ENCODE data around the gene TMEM119.
"Not testable (repeated sequence)": the region's sequence is repeated elsewhere in the genome, so short reads cannot be mapped to it uniquely, and the experiment has no call there.

Gene TMEM119

GRCh38 chr12:108634341-108634751 is 36.5 kb upstream of the TMEM119 start:
- DNase-seq (ENCODE audit: low read depth in 3 of 3) = peak in 1 of 3 donors; percentile 52

- DNase-seq (ENCODE audit: low read depth in 3 of 3) = peak in 2 of 3 donors; percentile 70 to 80
These were observed 35.8 kb upstream of the TMEM119 start, which contains the start of gene SELPLG for GRCh38 chr12:108633534-108634248. Gene SELPLG (minus strand): TSS chr12:108633894. CDS start chr12:108624307, 9,587 bp downstream.

GRCh38 chr12:108633081-108633533 is 35.2 kb upstream of the TMEM119 start:
- DNase-seq (ENCODE audit: low read depth in 3 of 3) = no peak

- DNase-seq (ENCODE audit: low read depth in 3 of 3) = not testable (repeated sequence)
These were observed 33.4 kb upstream of the TMEM119 start for GRCh38 chr12:108631261-108631660.

GRCh38 chr12:108630481-108631207 is 32.8 kb upstream of the TMEM119 start:
- DNase-seq (ENCODE audit: low read depth in 3 of 3) = no peak

GRCh38 chr12:108629824-108630476 is 32.1 kb upstream of the TMEM119 start:
- DNase-seq (ENCODE audit: low read depth in 3 of 3) = peak in 1 of 3 donors; percentile 34

- no peak for DNase-seq (ENCODE audit: low read depth in 3 of 3)
These were observed 31.3 kb upstream of the TMEM119 start for GRCh38 chr12:108629151-108629550.

- no peak for DNase-seq (ENCODE audit: low read depth in 3 of 3)
These were observed 29.4 kb upstream of the TMEM119 start for GRCh38 chr12:108627134-108627920.

- DNase-seq (ENCODE audit: low read depth in 3 of 3) = no peak
These were observed 27.3 kb upstream of the TMEM119 start for GRCh38 chr12:108625228-108625627.

GRCh38 chr12:108623577-108623976 is 25.7 kb upstream of the TMEM119 start:
- no peak for DNase-seq (ENCODE audit: low read depth in 3 of 3)

GRCh38 chr12:108622921-108623514 is 25.1 kb upstream of the TMEM119 start:
- DNase-seq (ENCODE audit: low read depth in 3 of 3) = no peak

- no peak for DNase-seq (ENCODE audit: low read depth in 3 of 3)
These were observed 24.5 kb upstream of the TMEM119 start for GRCh38 chr12:108622421-108622820.

GRCh38 chr12:108621161-108621560 is 23.3 kb upstream of the TMEM119 start:
- no peak for DNase-seq (ENCODE audit: low read depth in 3 of 3)

GRCh38 chr12:108620236-108620879 is 22.5 kb upstream of the TMEM119 start:
- DNase-seq (ENCODE audit: low read depth in 3 of 3) = no peak

- no peak for DNase-seq (ENCODE audit: low read depth in 3 of 3)
These were observed 21.7 kb upstream of the TMEM119 start for GRCh38 chr12:108619369-108620160.

- DNase-seq (ENCODE audit: low read depth in 3 of 3) = not testable (repeated sequence)
These were observed 21.0 kb upstream of the TMEM119 start for GRCh38 chr12:108618953-108619274.

GRCh38 chr12:108618079-108618952 is 20.4 kb upstream of the TMEM119 start:
- DNase-seq (ENCODE audit: low read depth in 3 of 3) = peak; percentile 59 to 76 (median 61)

- peak; percentile 68 to 79 (median 71) for DNase-seq (ENCODE audit: low read depth in 3 of 3)
These were observed 19.3 kb upstream of the TMEM119 start for GRCh38 chr12:108616941-108617858.
